PFSK-1 (cell line): Measurements from ENCODE around the gene TMEM150B.

Experiments
- FOXP2 ChIP-seq: optimal IDR thresholded peaks from 2 replicates; pipeline ENCODE3; 2011; ENCODE audit warnings: borderline replicate concordance, control low read depth, inconsistent platforms; ENCODE audit not compliant: insufficient read depth; ENCODE audit errors: extremely low read length, extremely low read depth
- POLR2AphosphoS5 ChIP-seq: IDR thresholded peaks from 2 replicates; pipeline ENCODE4 v1.6.1; 2012; ENCODE audit warnings: low read depth, mild to moderate bottlenecking, control low read depth, low read length, moderate library complexity
- SIN3A ChIP-seq: IDR thresholded peaks from 2 replicates; pipeline ENCODE4 v1.6.1; 2012; ENCODE audit warnings: mild to moderate bottlenecking, low read length, moderate library complexity, borderline replicate concordance; ENCODE audit not compliant: insufficient read depth
- TAF1 ChIP-seq: IDR thresholded peaks from 2 replicates; pipeline ENCODE4 v1.6.1; 2012; ENCODE audit warnings: low read length, control low read depth, borderline replicate concordance; ENCODE audit not compliant: insufficient read depth
- TF ChIP-seq, protein P1 (sequence below), 2 experiments: IDR thresholded peaks; 2 replicates each; pipeline versions ENCODE4 v1.6.1 to v1.8.0; 2011 to 2012; ENCODE audit warnings: low read depth in 2 of 2, low read length in 2 of 2, control low read depth in 1 of 2, inconsistent platforms in 1 of 2, mild to moderate bottlenecking in 1 of 2, moderate library complexity in 1 of 2; ENCODE audit not compliant: insufficient read depth in 1 of 2

DNA sequence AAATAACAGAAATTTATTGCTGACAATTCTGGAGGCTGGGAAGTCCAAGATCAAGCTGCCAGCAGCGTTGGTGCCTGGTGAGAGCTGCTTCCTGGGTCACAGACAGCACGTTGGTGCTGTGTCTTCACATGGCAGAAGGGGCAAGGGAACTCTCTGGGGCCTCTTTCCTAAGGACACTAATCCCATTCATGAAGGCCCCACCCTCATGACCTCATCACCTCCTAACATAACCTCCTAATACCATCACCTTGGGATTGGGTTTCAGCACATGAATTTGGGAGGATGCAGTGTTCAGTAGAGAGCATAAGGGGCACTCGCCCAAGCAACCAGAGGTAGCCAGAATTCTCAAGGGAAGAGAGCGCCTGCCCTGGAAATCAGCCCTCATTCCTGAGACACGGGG lies 15.7 kb downstream of the TMEM150B start:
- TF ChIP-seq TAF1 (no peak), POLR2AphosphoS5 (no peak), SIN3A (no peak), FOXP2 (no peak)
- TF ChIP-seq, protein P1, sequence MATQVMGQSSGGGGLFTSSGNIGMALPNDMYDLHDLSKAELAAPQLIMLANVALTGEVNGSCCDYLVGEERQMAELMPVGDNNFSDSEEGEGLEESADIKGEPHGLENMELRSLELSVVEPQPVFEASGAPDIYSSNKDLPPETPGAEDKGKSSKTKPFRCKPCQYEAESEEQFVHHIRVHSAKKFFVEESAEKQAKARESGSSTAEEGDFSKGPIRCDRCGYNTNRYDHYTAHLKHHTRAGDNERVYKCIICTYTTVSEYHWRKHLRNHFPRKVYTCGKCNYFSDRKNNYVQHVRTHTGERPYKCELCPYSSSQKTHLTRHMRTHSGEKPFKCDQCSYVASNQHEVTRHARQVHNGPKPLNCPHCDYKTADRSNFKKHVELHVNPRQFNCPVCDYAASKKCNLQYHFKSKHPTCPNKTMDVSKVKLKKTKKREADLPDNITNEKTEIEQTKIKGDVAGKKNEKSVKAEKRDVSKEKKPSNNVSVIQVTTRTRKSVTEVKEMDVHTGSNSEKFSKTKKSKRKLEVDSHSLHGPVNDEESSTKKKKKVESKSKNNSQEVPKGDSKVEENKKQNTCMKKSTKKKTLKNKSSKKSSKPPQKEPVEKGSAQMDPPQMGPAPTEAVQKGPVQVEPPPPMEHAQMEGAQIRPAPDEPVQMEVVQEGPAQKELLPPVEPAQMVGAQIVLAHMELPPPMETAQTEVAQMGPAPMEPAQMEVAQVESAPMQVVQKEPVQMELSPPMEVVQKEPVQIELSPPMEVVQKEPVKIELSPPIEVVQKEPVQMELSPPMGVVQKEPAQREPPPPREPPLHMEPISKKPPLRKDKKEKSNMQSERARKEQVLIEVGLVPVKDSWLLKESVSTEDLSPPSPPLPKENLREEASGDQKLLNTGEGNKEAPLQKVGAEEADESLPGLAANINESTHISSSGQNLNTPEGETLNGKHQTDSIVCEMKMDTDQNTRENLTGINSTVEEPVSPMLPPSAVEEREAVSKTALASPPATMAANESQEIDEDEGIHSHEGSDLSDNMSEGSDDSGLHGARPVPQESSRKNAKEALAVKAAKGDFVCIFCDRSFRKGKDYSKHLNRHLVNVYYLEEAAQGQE (IDR thresholded peaks at IDR 0.05; ENCODE audit: insufficient read depth in 1 of 2, low read depth in 2 of 2, low read length in 2 of 2): no peak
